A673 (cell line): ENCODE results near the gene NXF1. TPM values are rescaled to one million over a fixed set of nuclear protein-coding genes. Genes with fewer than 3 reads are reported as not detected.

ENCODE experiments used
- BruUV-seq: library from RNA; stranded (reverse); fragments of 400-500 nt; replicated peaks from 2 replicates; lab custom pipeline; 2021; lab: Mats Ljungman, UMichigan
- CTCF ChIA-PET: fragments of 300-600 bp; sonication (Branson Sonifier 250); formaldehyde crosslinking; loops from one replicate; lab custom pipeline; 2022; ENCODE audit warnings: antibody characterized with exemption; lab: Charles Lee
- POLR2A ChIA-PET: fragments of 300-600 bp; sonication (Branson Sonifier 250); formaldehyde crosslinking; loops from one replicate; lab custom pipeline; 2022; ENCODE audit warnings: antibody characterized with exemption; ENCODE audit not compliant: low non-redundant PET; lab: Charles Lee
- DNase-seq: peaks from one replicate; pipeline ENCODE4 v3.0.0-alpha.2; 2015; ENCODE audit warnings: low spot score
- H3K27ac ChIP-seq: fragments of 200-600 bp; sonication (generic); 2 replicates; pipeline ENCODE4 v1.5.1; 2016; ENCODE audit warnings: mixed run types, low read depth, mild to moderate bottlenecking, mixed read lengths, antibody characterized with exemption, low read length; ENCODE audit not compliant: poor library complexity, severe bottlenecking
- H3K27me3 ChIP-seq: fragments of 200-600 bp; sonication (generic); replicated peaks from 2 replicates; pipeline ENCODE4 v1.6.1; 2017; ENCODE audit warnings: mixed run types, low read depth, mild to moderate bottlenecking, mixed read lengths, antibody characterized with exemption, low read length; ENCODE audit not compliant: insufficient read depth, poor library complexity
- H3K36me3 ChIP-seq: fragments of 200-600 bp; sonication (generic); 2 replicates; pipeline ENCODE4 v1.6.1; 2016; ENCODE audit warnings: mixed run types, mild to moderate bottlenecking, mixed read lengths, antibody characterized with exemption, low read length; ENCODE audit not compliant: insufficient read depth, poor library complexity, severe bottlenecking
- H3K4me1 ChIP-seq: fragments of 200-600 bp; sonication (generic); 2 replicates; pipeline ENCODE4 v1.6.1; 2017; ENCODE audit warnings: mixed run types, mild to moderate bottlenecking, mixed read lengths, antibody characterized with exemption, low read length; ENCODE audit not compliant: insufficient read depth, poor library complexity, severe bottlenecking
- H3K4me3 ChIP-seq: fragments of 200-600 bp; sonication (generic); 2 replicates; pipeline ENCODE4 v1.5.1; 2016; ENCODE audit warnings: low read depth, mixed run types, mild to moderate bottlenecking, mixed read lengths, low read length; ENCODE audit not compliant: poor library complexity, severe bottlenecking
- H3K9me3 ChIP-seq: fragments of 200-600 bp; sonication (generic); 2 replicates; pipeline ENCODE4 v1.6.1; 2016; ENCODE audit warnings: mixed run types, low read depth, mild to moderate bottlenecking, mixed read lengths, antibody characterized with exemption, low read length; ENCODE audit not compliant: poor library complexity, severe bottlenecking
- CTCF ChIP-seq: fragments of 300-800, 200-600 bp; sonication (generic); conservative IDR thresholded peaks from 2 replicates; pipeline ENCODE4 v1.5.1; 2017; ENCODE audit warnings: low read depth, mild to moderate bottlenecking, antibody characterized with exemption, low read length, moderate library complexity, mixed read lengths
- EZH2 ChIP-seq: fragments of 200-600 bp; sonication (generic); IDR thresholded peaks from 2 replicates; pipeline ENCODE4 v1.6.1; 2017; ENCODE audit warnings: borderline replicate concordance, low read depth, mild to moderate bottlenecking, mixed read lengths, antibody characterized with exemption, low read length; ENCODE audit not compliant: poor library complexity, severe bottlenecking
- intact Hi-C: fragments of 100-400 bp; cut with micrococcal nuclease; formaldehyde crosslinking; loops from one replicate; pipeline ENCODE4 v1.10.0; 2022; ENCODE audit not compliant: unreplicated experiment
- microRNA-seq: library from miRNA; unstranded; fragments of <30 nt; microRNA quantifications from one replicate; pipeline ENCODE4 v1.2.0, GENCODE V29; 2021
- total RNA-seq: library from RNA; stranded (reverse); gene quantifications from 2 replicates; pipeline ENCODE4 v1.2.3, GENCODE V29; 2021

The NXF1 gene
- total RNA-seq, 1 experiment from 2014 or later, result 82.0 TPM

- DNase-seq, result no peak
- Histone ChIP-seq H3K36me3 (peaks cover 1% of the 10 kb centered on the region), H3K4me3 (no peak overlapping the region), H3K4me1 (no peaks in the 10 kb centered on the region), H3K9me3 (no peaks in the 10 kb centered on the region), H3K27me3 (no peaks in the 10 kb centered on the region), H3K27ac (no peak overlapping the region)
- no peak for TF ChIP-seq EZH2
- no peak for TF ChIP-seq CTCF
- ChIA-PET CTCF (no interaction called here), POLR2A (interaction anchor here (0.6 kb wide), 1 partner anchor 138 kb away, joined by 3 read pairs; no protein-coding TSS in a partner anchor)
- intact Hi-C loops, result no loop called here
- BruUV-seq, result no TSS peak
These were observed 57.6 kb downstream of the NXF1 start for GRCh38 chr11:62747475-62748160.

Small RNAs within 50 kb of the gene (microRNA-seq; reads per million reads assigned to microRNA genes)
- gene MIR6514, result 1.9 reads per million
- gene MIR6748, result not detected

Other genes with a start within 250 kb of the NXF1 start
- 1,804 and 1,817 TPM in 2 replicates for gene EEF1G, start 231.5 kb downstream of the NXF1 start, total RNA-seq
- gene TUT1, start 213.9 kb downstream of the NXF1 start, total RNA-seq, result 27.3 and 27.6 TPM in 2 replicates
- gene MTA2, start 203.6 kb downstream of the NXF1 start, total RNA-seq, result 241 and 243 TPM in 2 replicates
- gene EML3, start 192.7 kb downstream of the NXF1 start, total RNA-seq, result 21.3 and 30.4 TPM in 2 replicates
- 1.1 and 1.3 TPM in 2 replicates for gene ROM1, start 192.2 kb downstream of the NXF1 start, total RNA-seq
- gene B3GAT3, start 183.5 kb downstream of the NXF1 start, total RNA-seq, result 64.7 and 68.2 TPM in 2 replicates
- gene GANAB, start 158.8 kb downstream of the NXF1 start, total RNA-seq, result 475 and 489 TPM in 2 replicates
- 29.3 and 30.0 TPM in 2 replicates for gene INTS5, start 152.1 kb downstream of the NXF1 start, total RNA-seq
- gene C11orf98, start 140.2 kb downstream of the NXF1 start, total RNA-seq, result 124 and 141 TPM in 2 replicates
- 59.7 and 68.8 TPM in 2 replicates for gene CSKMT, start 140.1 kb downstream of the NXF1 start, total RNA-seq
- 28.0 and 29.0 TPM in 2 replicates for gene UQCC3, start 133.8 kb downstream of the NXF1 start, total RNA-seq
- gene LBHD1, start 133.2 kb downstream of the NXF1 start, total RNA-seq, result 7.1 and 7.8 TPM in 2 replicates
- 143 and 147 TPM in 2 replicates for gene UBXN1, start 126.4 kb downstream of the NXF1 start, total RNA-seq
- gene LRRN4CL, start 115.9 kb downstream of the NXF1 start, total RNA-seq, result 0.37 and 0.52 TPM in 2 replicates
- 123 and 132 TPM in 2 replicates for gene BSCL2, start 98.0 kb downstream of the NXF1 start, total RNA-seq
- gene GNG3, start 97.8 kb downstream of the NXF1 start, total RNA-seq, result 0.45 and 0.72 TPM in 2 replicates
- gene HNRNPUL2, start 78.0 kb downstream of the NXF1 start, total RNA-seq, result 104 and 105 TPM in 2 replicates
- 66.5 and 66.8 TPM in 2 replicates for gene TTC9C, start 77.0 kb downstream of the NXF1 start, total RNA-seq
- gene ZBTB3, start 51.3 kb downstream of the NXF1 start, total RNA-seq, result 12.0 and 13.1 TPM in 2 replicates
- 159 and 166 TPM in 2 replicates for gene POLR2G, start 43.9 kb downstream of the NXF1 start, total RNA-seq
- 70.0 and 70.9 TPM in 2 replicates for gene TAF6L, start 34.0 kb downstream of the NXF1 start, total RNA-seq
- 46.6 and 52.1 TPM in 2 replicates for gene TMEM179B, start 18.0 kb downstream of the NXF1 start, total RNA-seq
- 23.4 and 29.3 TPM in 2 replicates for gene TMEM223, start 13.4 kb downstream of the NXF1 start, total RNA-seq
- gene STX5, start 26.6 kb upstream of the NXF1 start, total RNA-seq, result 29.2 and 38.1 TPM in 2 replicates
- gene TEX54, start 27.4 kb upstream of the NXF1 start, total RNA-seq, result 0.77 TPM in 1 of 2 replicates, not detected in the other
- 147 and 155 TPM in 2 replicates for gene WDR74, start 34.1 kb upstream of the NXF1 start, total RNA-seq
- 480 and 511 TPM in 2 replicates for gene SLC3A2, start 75.5 kb upstream of the NXF1 start, total RNA-seq
- gene CHRM1, start 115.9 kb upstream of the NXF1 start, total RNA-seq, result 0.17 and 0.41 TPM in 2 replicates
- gene SLC22A6, start 179.5 kb upstream of the NXF1 start, total RNA-seq, result not detected in 2 replicates
- not detected in 2 replicates for gene SLC22A8, start 210.4 kb upstream of the NXF1 start, total RNA-seq